ENCODE data around the gene NCOA3.

- TF ChIP-seq POLR2A (IDR thresholded peaks at IDR 0.05; ENCODE audit: low read depth, low read length) (no peak), POLR2AphosphoS5 (IDR thresholded peaks at IDR 0.05; ENCODE audit: low read depth, low read length) (no peak), TAF1 (IDR thresholded peaks at IDR 0.05; ENCODE audit: borderline replicate concordance, low read depth, low read length) (no peak)
Observed at GRCh38 chr20:47642624-47643023, 140.9 kb downstream of the NCOA3 start.
